Inflammatory macrophage treated with lipopolysaccharide for 4 hours (primary cell): ENCODE measurements around the gene ARFGAP1.

Experiments used
- DNase-seq: peaks from one replicate; pipeline ENCODE4 v3.0.0-alpha.2; 2020

The ARFGAP1 gene

GRCh38 chr20:63311186-63311832, 38.7 kb downstream of the ARFGAP1 start:
- no peak for DNase-seq

GRCh38 chr20:63311833-63312243, 39.2 kb downstream of the ARFGAP1 start:
- DNase-seq, result no peak

- no peak for DNase-seq
These were observed 39.7 kb downstream of the ARFGAP1 start for GRCh38 chr20:63312273-63312672.

GRCh38 chr20:63312690-63313348, 40.2 kb downstream of the ARFGAP1 start:
- no peak for DNase-seq

GRCh38 chr20:63313349-63314014, 40.9 kb downstream of the ARFGAP1 start:
- DNase-seq, result no peak

- no peak for DNase-seq
These were observed 41.4 kb downstream of the ARFGAP1 start for GRCh38 chr20:63314015-63314471.

GRCh38 chr20:63314566-63315239, 42.1 kb downstream of the ARFGAP1 start:
- no peak for DNase-seq

GRCh38 chr20:63315240-63315689, 42.7 kb downstream of the ARFGAP1 start:
- DNase-seq, result no peak

GRCh38 chr20:63315731-63316491, 43.3 kb downstream of the ARFGAP1 start:
- no peak for DNase-seq

- DNase-seq, result no peak
These were observed 43.9 kb downstream of the ARFGAP1 start for GRCh38 chr20:63316502-63316921.

GRCh38 chr20:63317061-63317460, 44.4 kb downstream of the ARFGAP1 start:
- no peak for DNase-seq

- DNase-seq, result no peak
These were observed 45.1 kb downstream of the ARFGAP1 start for GRCh38 chr20:63317601-63318291.

- no peak for DNase-seq
These were observed 46.0 kb downstream of the ARFGAP1 start for GRCh38 chr20:63318391-63319163.

- no peak for DNase-seq
These were observed 46.8 kb downstream of the ARFGAP1 start for GRCh38 chr20:63319164-63320040.

GRCh38 chr20:63320041-63320511, 47.5 kb downstream of the ARFGAP1 start:
- DNase-seq, result no peak

- DNase-seq, result no peak
These were observed 48.1 kb downstream of the ARFGAP1 start for GRCh38 chr20:63320616-63321147.

- DNase-seq, result no peak
These were observed 48.7 kb downstream of the ARFGAP1 start for GRCh38 chr20:63321148-63321831.

GRCh38 chr20:63322146-63322932, 49.7 kb downstream of the ARFGAP1 start:
- no peak for DNase-seq
